ENCODE data around the gene SHROOM2. TPM values are rescaled to one million over a fixed set of nuclear protein-coding genes. Genes with fewer than 3 reads are reported as not detected.

SHROOM2 gene
- total RNA-seq, 1 experiment from 2014 or later: 8.5 TPM

- peak; percentile 51 for DNase-seq (ENCODE audit: low read depth)
These were observed 79.7 kb downstream of the SHROOM2 start for GRCh38 chrX:9865804-9866472.

- DNase-seq (ENCODE audit: low read depth): peak; percentile 28
These were observed 80.4 kb downstream of the SHROOM2 start for GRCh38 chrX:9866633-9867032.

GRCh38 chrX:9867226-9867625 lies 81.0 kb downstream of the SHROOM2 start:
- DNase-seq (ENCODE audit: low read depth): no peak

- no peak for DNase-seq (ENCODE audit: low read depth)
These were observed 81.5 kb downstream of the SHROOM2 start for GRCh38 chrX:9867753-9868152.

GRCh38 chrX:9871701-9872268 lies 85.6 kb downstream of the SHROOM2 start:
- DNase-seq (ENCODE audit: low read depth): no peak

GRCh38 chrX:9873360-9873759 lies 87.1 kb downstream of the SHROOM2 start:
- no peak for DNase-seq (ENCODE audit: low read depth)

- DNase-seq (ENCODE audit: low read depth): peak; percentile 38
These were observed 87.7 kb downstream of the SHROOM2 start for GRCh38 chrX:9873952-9874351.

GRCh38 chrX:9874483-9874882 lies 88.3 kb downstream of the SHROOM2 start:
- no peak for DNase-seq (ENCODE audit: low read depth)

GRCh38 chrX:9875801-9876200 lies 89.6 kb downstream of the SHROOM2 start:
- DNase-seq (ENCODE audit: low read depth): no peak

GRCh38 chrX:9876201-9876600 lies 90.0 kb downstream of the SHROOM2 start:
- no peak for DNase-seq (ENCODE audit: low read depth)

- peak; percentile 23 for DNase-seq (ENCODE audit: low read depth)
These were observed 92.1 kb downstream of the SHROOM2 start for GRCh38 chrX:9878146-9878820.

- DNase-seq (ENCODE audit: low read depth): no peak
These were observed 94.0 kb downstream of the SHROOM2 start for GRCh38 chrX:9880237-9880636.

- no peak for DNase-seq (ENCODE audit: low read depth)
These were observed 94.6 kb downstream of the SHROOM2 start for GRCh38 chrX:9880870-9881269.

- DNase-seq (ENCODE audit: low read depth): no peak
These were observed 96.6 kb downstream of the SHROOM2 start for GRCh38 chrX:9882669-9883446.

GRCh38 chrX:9884031-9884779 lies 98.0 kb downstream of the SHROOM2 start:
- no peak for DNase-seq (ENCODE audit: low read depth)

GRCh38 chrX:9885150-9885549 lies 98.9 kb downstream of the SHROOM2 start:
- DNase-seq (ENCODE audit: low read depth): peak; percentile 63

GRCh38 chrX:9887659-9888297 lies 101.5 kb downstream of the SHROOM2 start:
- DNase-seq (ENCODE audit: low read depth): no peak

GRCh38 chrX:9888953-9889470 lies 102.8 kb downstream of the SHROOM2 start:
- no peak for DNase-seq (ENCODE audit: low read depth)

GRCh38 chrX:9890681-9891091 lies 104.5 kb downstream of the SHROOM2 start:
- DNase-seq (ENCODE audit: low read depth): no peak

GRCh38 chrX:9895225-9895912 lies 109.1 kb downstream of the SHROOM2 start:
- no peak for DNase-seq (ENCODE audit: low read depth)
